ENCODE results near the gene NRAP. TPM values are rescaled to one million over a fixed set of nuclear protein-coding genes. Genes with fewer than 3 reads are reported as not detected.

The NRAP gene
- polyA plus RNA-seq, 2 donors, result 0.02 to 0.04 TPM

DNA sequence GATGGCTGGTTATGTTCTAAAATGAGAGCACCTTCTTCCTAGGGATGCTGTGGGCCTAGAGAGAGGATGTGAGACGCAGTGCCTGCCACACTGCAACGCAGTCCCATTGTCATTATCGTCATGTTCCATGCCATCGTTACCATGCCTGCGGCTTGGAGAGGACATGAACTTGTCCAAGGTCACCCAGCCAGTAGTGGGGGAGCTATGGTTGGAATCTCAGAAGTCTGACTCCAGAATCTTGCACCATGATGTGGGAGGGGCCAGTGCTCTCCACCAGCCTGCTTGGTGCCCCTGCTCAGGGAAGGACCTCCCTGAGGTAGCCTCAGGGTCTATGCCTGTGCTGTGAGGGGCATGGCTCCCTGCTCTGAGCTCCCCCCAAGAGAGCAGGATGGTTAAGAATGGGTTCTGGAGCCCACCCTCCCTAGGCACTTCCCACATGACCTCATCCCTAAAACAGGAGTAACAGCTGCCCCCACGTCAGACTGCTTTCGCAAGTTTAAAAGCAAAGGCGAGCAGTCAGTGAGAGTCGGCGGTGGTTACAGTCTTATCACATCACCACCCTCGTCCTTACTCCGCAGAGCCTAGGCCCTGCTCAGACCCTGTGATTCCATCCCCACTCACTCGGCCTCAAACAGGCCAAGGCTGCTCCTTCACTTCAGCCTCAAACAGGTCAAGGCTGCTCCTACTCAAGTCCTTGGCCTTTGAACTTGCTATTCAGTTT, 60.6 kb downstream of the NRAP start:
- Histone ChIP-seq H3K4me1 (ENCODE audit: control insufficient read depth in 2 of 2, insufficient read depth in 2 of 2, low read length in 1 of 2) (no peaks in the 10 kb centered on the region), H3K27me3 (ENCODE audit: control insufficient read depth in 1 of 2, insufficient read depth in 2 of 2, low read length in 2 of 2) (no peaks in the 10 kb centered on the region), H3K27ac (ENCODE audit: low read depth in 2 of 2, low read length in 1 of 2) (no peak overlapping the region), H3K36me3 (ENCODE audit: control insufficient read depth in 2 of 2, insufficient read depth in 2 of 2, low read length in 1 of 2) (no peaks in the 10 kb centered on the region), H3K4me3 (ENCODE audit: low read depth in 1 of 2, low read length in 2 of 2) (no peak overlapping the region), H3K9me3 (ENCODE audit: control insufficient read depth in 2 of 2, insufficient read depth in 1 of 2, low read depth in 1 of 2, low read length in 1 of 2) (peaks cover 0 to 3% of the 10 kb centered on the region in 2 donors)
- 84 to 89% methylated on average over 13 of the region's 13 CpGs for WGBS, 2 donors

DNA sequence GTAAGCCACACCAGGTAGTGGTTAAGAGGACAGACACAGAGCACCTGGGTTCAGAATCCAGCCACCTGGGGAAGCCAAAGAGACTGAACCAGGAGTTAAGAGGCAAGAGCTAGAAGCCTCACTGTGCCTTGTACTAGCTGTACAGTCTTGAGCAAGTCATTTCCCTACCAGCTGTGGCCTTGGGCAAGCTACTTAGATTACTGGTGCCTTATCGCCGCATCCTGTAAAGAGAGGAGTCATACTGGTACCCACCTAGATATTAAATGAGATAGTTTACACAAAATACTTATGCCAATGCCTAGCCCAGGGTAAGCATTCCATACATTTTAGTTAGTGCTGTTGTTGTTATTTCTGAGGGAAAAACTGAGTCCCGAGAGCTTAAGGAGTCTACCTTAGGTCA, 63.3 kb downstream of the NRAP start:
- no peak overlapping the region for H3K27ac ChIP-seq (ENCODE audit: low read depth in 2 of 2, low read length in 1 of 2)

GRCh38 chr10:113594652-113595051, 69.2 kb downstream of the NRAP start:
- Histone ChIP-seq H3K36me3 (ENCODE audit: control insufficient read depth in 2 of 2, insufficient read depth in 2 of 2, low read length in 1 of 2) (no peaks in the 10 kb centered on the region), H3K4me3 (ENCODE audit: low read depth in 1 of 2, low read length in 2 of 2) (no peak overlapping the region), H3K4me1 (ENCODE audit: control insufficient read depth in 2 of 2, insufficient read depth in 2 of 2, low read length in 1 of 2) (no peaks in the 10 kb centered on the region), H3K27me3 (ENCODE audit: control insufficient read depth in 1 of 2, insufficient read depth in 2 of 2, low read length in 2 of 2) (peaks cover 0 to 4% of the 10 kb centered on the region in 2 donors), H3K9me3 (ENCODE audit: control insufficient read depth in 2 of 2, insufficient read depth in 1 of 2, low read depth in 1 of 2, low read length in 1 of 2) (no peaks in the 10 kb centered on the region), H3K27ac (ENCODE audit: low read depth in 2 of 2, low read length in 1 of 2) (no peak overlapping the region)
- WGBS, 2 donors, result 86 to 89% methylated on average over 13 of the region's 13 CpGs

More for the DNA sequence above, 63.3 kb downstream of the NRAP start:
- Histone ChIP-seq H3K9me3 (ENCODE audit: control insufficient read depth in 2 of 2, insufficient read depth in 1 of 2, low read depth in 1 of 2, low read length in 1 of 2) (peaks cover 0 to 3% of the 10 kb centered on the region in 2 donors), H3K4me1 (ENCODE audit: control insufficient read depth in 2 of 2, insufficient read depth in 2 of 2, low read length in 1 of 2) (no peaks in the 10 kb centered on the region), H3K36me3 (ENCODE audit: control insufficient read depth in 2 of 2, insufficient read depth in 2 of 2, low read length in 1 of 2) (no peaks in the 10 kb centered on the region), H3K27me3 (ENCODE audit: control insufficient read depth in 1 of 2, insufficient read depth in 2 of 2, low read length in 2 of 2) (no peaks in the 10 kb centered on the region), H3K4me3 (ENCODE audit: low read depth in 1 of 2, low read length in 2 of 2) (no peak overlapping the region)
- 89 to 93% methylated on average over 3 of the region's 3 CpGs for WGBS, 2 donors

DNA sequence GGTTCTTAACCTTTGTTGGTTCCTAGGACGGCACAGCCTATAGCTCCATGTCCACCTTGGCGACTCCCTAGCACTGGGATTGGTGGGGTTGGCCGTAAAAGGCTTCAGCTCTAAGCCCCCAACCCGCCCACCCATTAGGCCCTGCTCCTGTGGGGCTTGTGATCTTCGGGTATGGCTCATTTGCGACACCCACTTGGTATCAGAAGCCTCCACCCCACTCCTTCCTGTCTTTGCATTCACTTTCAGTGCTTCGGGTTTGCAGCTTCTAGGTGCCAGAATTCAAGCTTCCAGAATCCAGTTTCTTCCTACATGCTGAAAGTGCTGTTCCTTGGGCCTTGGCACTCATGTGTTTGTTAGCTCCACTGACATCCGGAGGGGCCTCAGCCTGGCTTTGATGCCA, 71.5 kb downstream of the NRAP start:
- Histone ChIP-seq H3K27ac (ENCODE audit: low read depth in 2 of 2, low read length in 1 of 2) (no peak overlapping the region), H3K27me3 (ENCODE audit: control insufficient read depth in 1 of 2, insufficient read depth in 2 of 2, low read length in 2 of 2) (peaks cover 0 to 4% of the 10 kb centered on the region in 2 donors), H3K4me1 (ENCODE audit: control insufficient read depth in 2 of 2, insufficient read depth in 2 of 2, low read length in 1 of 2) (no peaks in the 10 kb centered on the region), H3K4me3 (ENCODE audit: low read depth in 1 of 2, low read length in 2 of 2) (no peak overlapping the region), H3K9me3 (ENCODE audit: control insufficient read depth in 2 of 2, insufficient read depth in 1 of 2, low read depth in 1 of 2, low read length in 1 of 2) (no peaks in the 10 kb centered on the region), H3K36me3 (ENCODE audit: control insufficient read depth in 2 of 2, insufficient read depth in 2 of 2, low read length in 1 of 2) (no peaks in the 10 kb centered on the region)
- WGBS, 2 donors, result 79 to 80% methylated on average over 8 of the region's 8 CpGs

- no peaks in the 10 kb centered on the region for H3K36me3 ChIP-seq (ENCODE audit: control insufficient read depth in 2 of 2, insufficient read depth in 2 of 2, low read length in 1 of 2)
- no peak overlapping the region for H3K4me3 ChIP-seq (ENCODE audit: low read depth in 1 of 2, low read length in 2 of 2)
- 89 to 96% methylated on average over 12 of the region's 12 CpGs for WGBS, 2 donors
- H3K27ac ChIP-seq (ENCODE audit: low read depth in 2 of 2, low read length in 1 of 2), result no peak overlapping the region
- peaks cover 0 to 4% of the 10 kb centered on the region in 2 donors for H3K27me3 ChIP-seq (ENCODE audit: control insufficient read depth in 1 of 2, insufficient read depth in 2 of 2, low read length in 2 of 2)
- H3K4me1 ChIP-seq (ENCODE audit: control insufficient read depth in 2 of 2, insufficient read depth in 2 of 2, low read length in 1 of 2), result no peaks in the 10 kb centered on the region
- H3K9me3 ChIP-seq (ENCODE audit: control insufficient read depth in 2 of 2, insufficient read depth in 1 of 2, low read depth in 1 of 2, low read length in 1 of 2), result no peaks in the 10 kb centered on the region
Measured at GRCh38 chr10:113590581-113590980, 73.3 kb downstream of the NRAP start.

- Histone ChIP-seq H3K4me1 (ENCODE audit: control insufficient read depth in 2 of 2, insufficient read depth in 2 of 2, low read length in 1 of 2) (no peaks in the 10 kb centered on the region), H3K36me3 (ENCODE audit: control insufficient read depth in 2 of 2, insufficient read depth in 2 of 2, low read length in 1 of 2) (no peaks in the 10 kb centered on the region)
- 76 to 80% methylated on average over 13 of the region's 13 CpGs for WGBS, 2 donors
Measured at GRCh38 chr10:113589201-113589770, 74.6 kb downstream of the NRAP start.

GRCh38 chr10:113585949-113586348, 77.9 kb downstream of the NRAP start:
- H3K4me3 ChIP-seq (ENCODE audit: low read depth in 1 of 2, low read length in 2 of 2), result no peak overlapping the region

More at GRCh38 chr10:113589201-113589770, 74.6 kb downstream of the NRAP start:
- H3K27ac ChIP-seq (ENCODE audit: low read depth in 2 of 2, low read length in 1 of 2), result no peak overlapping the region
- H3K9me3 ChIP-seq (ENCODE audit: control insufficient read depth in 2 of 2, insufficient read depth in 1 of 2, low read depth in 1 of 2, low read length in 1 of 2), result no peaks in the 10 kb centered on the region
- peaks cover 0 to 1% of the 10 kb centered on the region in 2 donors for H3K27me3 ChIP-seq (ENCODE audit: control insufficient read depth in 1 of 2, insufficient read depth in 2 of 2, low read length in 2 of 2)
- no peak overlapping the region for H3K4me3 ChIP-seq (ENCODE audit: low read depth in 1 of 2, low read length in 2 of 2)

DNA sequence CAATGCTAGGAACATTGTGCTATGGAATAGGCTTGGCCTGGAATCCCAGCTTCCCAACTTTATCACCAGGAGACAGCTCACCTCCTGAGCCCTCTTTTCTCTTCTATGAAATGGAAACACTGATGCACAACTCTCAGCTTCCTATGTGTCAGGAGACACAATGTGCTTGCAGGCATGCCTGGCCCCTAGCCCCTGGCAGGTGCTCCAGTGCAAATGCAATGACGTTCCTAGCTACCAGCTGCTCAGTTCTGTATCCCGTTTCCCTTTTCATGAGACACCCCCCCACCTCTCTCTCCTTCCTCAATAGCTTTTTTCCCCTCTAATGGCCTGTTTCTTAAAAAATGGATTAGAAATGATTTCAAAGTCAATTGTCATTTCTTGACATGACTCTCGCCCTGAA, 80.3 kb downstream of the NRAP start:
- H3K4me1 ChIP-seq (ENCODE audit: control insufficient read depth in 2 of 2, insufficient read depth in 2 of 2, low read length in 1 of 2), result no peaks in the 10 kb centered on the region
- H3K36me3 ChIP-seq (ENCODE audit: control insufficient read depth in 2 of 2, insufficient read depth in 2 of 2, low read length in 1 of 2), result no peaks in the 10 kb centered on the region
- no peak overlapping the region for H3K4me3 ChIP-seq (ENCODE audit: low read depth in 1 of 2, low read length in 2 of 2)
- no peak overlapping the region for H3K27ac ChIP-seq (ENCODE audit: low read depth in 2 of 2, low read length in 1 of 2)
- H3K9me3 ChIP-seq (ENCODE audit: control insufficient read depth in 2 of 2, insufficient read depth in 1 of 2, low read depth in 1 of 2, low read length in 1 of 2), result no peaks in the 10 kb centered on the region
- no peaks in the 10 kb centered on the region for H3K27me3 ChIP-seq (ENCODE audit: control insufficient read depth in 1 of 2, insufficient read depth in 2 of 2, low read length in 2 of 2)
- whole genome bisulfite sequencing, 2 donors, result 65 to 73% methylated on average over 3 of the region's 3 CpGs

More at GRCh38 chr10:113585949-113586348, 77.9 kb downstream of the NRAP start:
- no peaks in the 10 kb centered on the region for H3K36me3 ChIP-seq (ENCODE audit: control insufficient read depth in 2 of 2, insufficient read depth in 2 of 2, low read length in 1 of 2)
- no peaks in the 10 kb centered on the region for H3K4me1 ChIP-seq (ENCODE audit: control insufficient read depth in 2 of 2, insufficient read depth in 2 of 2, low read length in 1 of 2)
- H3K9me3 ChIP-seq (ENCODE audit: control insufficient read depth in 2 of 2, insufficient read depth in 1 of 2, low read depth in 1 of 2, low read length in 1 of 2), result no peaks in the 10 kb centered on the region
- 59 to 64% methylated on average over 1 of the region's 1 CpG for WGBS, 2 donors
- no peaks in the 10 kb centered on the region for H3K27me3 ChIP-seq (ENCODE audit: control insufficient read depth in 1 of 2, insufficient read depth in 2 of 2, low read length in 2 of 2)
- H3K27ac ChIP-seq (ENCODE audit: low read depth in 2 of 2, low read length in 1 of 2), result no peak overlapping the region

DNA sequence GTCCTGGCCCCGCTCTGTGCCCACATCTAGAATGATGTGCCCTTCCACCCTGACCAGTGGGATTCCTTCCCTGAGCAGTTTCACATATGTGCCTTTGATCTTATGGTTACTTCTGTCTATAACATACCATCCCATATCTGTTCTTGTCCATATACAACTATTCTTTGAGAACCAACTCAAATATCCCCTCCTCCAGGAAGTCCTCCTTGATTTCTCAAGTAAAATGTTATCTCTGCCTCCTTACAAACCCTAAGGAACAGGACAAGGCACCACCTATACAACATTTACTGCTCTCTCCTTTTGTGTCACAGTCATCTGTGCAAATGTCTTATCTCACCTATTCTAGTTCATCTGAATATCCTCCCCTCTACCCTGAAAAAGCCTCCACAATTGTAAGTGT, 82.7 kb downstream of the NRAP start:
- no peaks in the 10 kb centered on the region for H3K4me1 ChIP-seq (ENCODE audit: control insufficient read depth in 2 of 2, insufficient read depth in 2 of 2, low read length in 1 of 2)
- no peaks in the 10 kb centered on the region for H3K27me3 ChIP-seq (ENCODE audit: control insufficient read depth in 1 of 2, insufficient read depth in 2 of 2, low read length in 2 of 2)
- no peak overlapping the region for H3K4me3 ChIP-seq (ENCODE audit: low read depth in 1 of 2, low read length in 2 of 2)
- no peaks in the 10 kb centered on the region for H3K36me3 ChIP-seq (ENCODE audit: control insufficient read depth in 2 of 2, insufficient read depth in 2 of 2, low read length in 1 of 2)
- 82 to 86% methylated on average over 1 of the region's 1 CpG for WGBS, 2 donors
- H3K27ac ChIP-seq (ENCODE audit: low read depth in 2 of 2, low read length in 1 of 2), result no peak overlapping the region
- no peaks in the 10 kb centered on the region for H3K9me3 ChIP-seq (ENCODE audit: control insufficient read depth in 2 of 2, insufficient read depth in 1 of 2, low read depth in 1 of 2, low read length in 1 of 2)

GRCh38 chr10:113578773-113579172, 85.1 kb downstream of the NRAP start:
- H3K27ac ChIP-seq (ENCODE audit: low read depth in 2 of 2, low read length in 1 of 2), result no peak overlapping the region
- H3K27me3 ChIP-seq (ENCODE audit: control insufficient read depth in 1 of 2, insufficient read depth in 2 of 2, low read length in 2 of 2), result no peaks in the 10 kb centered on the region
- no peaks in the 10 kb centered on the region for H3K36me3 ChIP-seq (ENCODE audit: control insufficient read depth in 2 of 2, insufficient read depth in 2 of 2, low read length in 1 of 2)
- no peaks in the 10 kb centered on the region for H3K4me1 ChIP-seq (ENCODE audit: control insufficient read depth in 2 of 2, insufficient read depth in 2 of 2, low read length in 1 of 2)
- H3K4me3 ChIP-seq (ENCODE audit: low read depth in 1 of 2, low read length in 2 of 2), result no peak overlapping the region
- H3K9me3 ChIP-seq (ENCODE audit: control insufficient read depth in 2 of 2, insufficient read depth in 1 of 2, low read depth in 1 of 2, low read length in 1 of 2), result no peaks in the 10 kb centered on the region
- WGBS, 2 donors, result 59 to 83% methylated on average over 1 of the region's 1 CpG

Data from esophagus (tissue), 2 donors.